ENCODE results near the gene CDON. TPM values are rescaled to one million over a fixed set of nuclear protein-coding genes. Genes with fewer than 3 reads are reported as not detected.
A peak's percentile ranks its signal among the peaks of the same experiment; 100 is the strongest.

CDON gene
- total RNA-seq, 2 donors from 2014 or later = 0.59 to 2.1 TPM

- no peaks in the 10 kb centered on the region for H3K36me3 Mint-ChIP-seq
- DNase-seq (ENCODE audit: low spot score) = no peak
- H3K9me3 Mint-ChIP-seq = no peaks in the 10 kb centered on the region
- peaks cover 0 to 6% of the 10 kb centered on the region in 2 donors for H3K27me3 Mint-ChIP-seq
- H3K27ac Mint-ChIP-seq = no peak overlapping the region
- H3K4me3 Mint-ChIP-seq = no peak overlapping the region
- peak in 1 of 2 donors; percentile 30 for ATAC-seq
- H3K4me1 Mint-ChIP-seq (ENCODE audit: low read depth in 2 of 2) = no peaks in the 10 kb centered on the region
These were observed 113.1 kb downstream of the CDON start for GRCh38 chr11:125949271-125950177.

GRCh38 chr11:125948278-125949051 is 114.2 kb downstream of the CDON start:
- H3K36me3 Mint-ChIP-seq = no peaks in the 10 kb centered on the region
- H3K4me1 Mint-ChIP-seq (ENCODE audit: low read depth in 2 of 2) = no peaks in the 10 kb centered on the region
- DNase-seq (ENCODE audit: low spot score) (no peak), ATAC-seq (no peak)
- H3K27ac Mint-ChIP-seq = no peak overlapping the region
- no peaks in the 10 kb centered on the region for H3K9me3 Mint-ChIP-seq
- peaks cover 0 to 9% of the 10 kb centered on the region in 2 donors for H3K27me3 Mint-ChIP-seq
- H3K4me3 Mint-ChIP-seq = no peak overlapping the region

GRCh38 chr11:125947419-125948277 is 115.0 kb downstream of the CDON start:
- H3K27ac Mint-ChIP-seq = no peak overlapping the region
- peaks cover 0 to 9% of the 10 kb centered on the region in 2 donors for H3K27me3 Mint-ChIP-seq
- no peak overlapping the region for H3K4me3 Mint-ChIP-seq
- no peaks in the 10 kb centered on the region for H3K36me3 Mint-ChIP-seq
- DNase-seq (ENCODE audit: low spot score) (no peak), ATAC-seq (no peak)
- no peaks in the 10 kb centered on the region for H3K4me1 Mint-ChIP-seq (ENCODE audit: low read depth in 2 of 2)
- no peaks in the 10 kb centered on the region for H3K9me3 Mint-ChIP-seq

GRCh38 chr11:125946712-125947418 is 115.8 kb downstream of the CDON start:
- Mint-ChIP-seq H3K36me3 (no peaks in the 10 kb centered on the region), H3K27me3 (peaks cover 6 to 16% of the 10 kb centered on the region in 2 donors), H3K27ac (no peak overlapping the region), H3K4me3 (no peak overlapping the region), H3K9me3 (no peaks in the 10 kb centered on the region), H3K4me1 (ENCODE audit: low read depth in 2 of 2) (peaks cover 5 to 6% of the 10 kb centered on the region in 2 donors)
- DNase-seq (ENCODE audit: low spot score) = no peak
- no peak for ATAC-seq

- Mint-ChIP-seq H3K4me1 (ENCODE audit: low read depth in 2 of 2) (peaks cover 6% of the 10 kb centered on the region in 2 donors), H3K27ac (no peak within 1 kb of the TSS), H3K4me3 (no peak within 1 kb of the TSS), H3K9me3 (no peaks in the 10 kb centered on the region), H3K27me3 (peaks cover 6 to 13% of the 10 kb centered on the region in 2 donors), H3K36me3 (no peaks in the 10 kb centered on the region)
- ATAC-seq (no peak), DNase-seq (ENCODE audit: low spot score) (no peak)
These were observed 116.7 kb downstream of the CDON start, which contains the start of gene VSIG10L2 for GRCh38 chr11:125945797-125946520. TSS of gene VSIG10L2 (plus strand) at chr11:125946044. CDS start at chr11:125946056, 12 bp downstream.

GRCh38 chr11:125945011-125945796 is 117.5 kb downstream of the CDON start:
- ATAC-seq (no peak), DNase-seq (ENCODE audit: low spot score) (no peak)
- Mint-ChIP-seq H3K4me3 (no peak overlapping the region), H3K9me3 (no peaks in the 10 kb centered on the region), H3K4me1 (ENCODE audit: low read depth in 2 of 2) (peaks cover 6% of the 10 kb centered on the region in 2 donors), H3K27me3 (peaks cover 6 to 13% of the 10 kb centered on the region in 2 donors), H3K36me3 (no peaks in the 10 kb centered on the region), H3K27ac (no peak overlapping the region)

- ATAC-seq = no peak
- no peak overlapping the region for H3K27ac Mint-ChIP-seq
These were observed 118.2 kb downstream of the CDON start for GRCh38 chr11:125944350-125945010.

GRCh38 chr11:125943661-125944349 is 118.9 kb downstream of the CDON start:
- Mint-ChIP-seq H3K27me3 (peaks cover 6 to 11% of the 10 kb centered on the region in 2 donors), H3K4me3 (no peak overlapping the region), H3K36me3 (no peaks in the 10 kb centered on the region), H3K4me1 (ENCODE audit: low read depth in 2 of 2) (peaks cover 6% of the 10 kb centered on the region in 2 donors), H3K9me3 (no peaks in the 10 kb centered on the region), H3K27ac (no peak overlapping the region)
- ATAC-seq (no peak), DNase-seq (ENCODE audit: low spot score) (no peak)

More at GRCh38 chr11:125944350-125945010, 118.2 kb downstream of the CDON start:
- peaks cover 6 to 13% of the 10 kb centered on the region in 2 donors for H3K27me3 Mint-ChIP-seq
- H3K4me1 Mint-ChIP-seq (ENCODE audit: low read depth in 2 of 2) = peaks cover 6% of the 10 kb centered on the region in 2 donors
- no peak for DNase-seq (ENCODE audit: low spot score)
- H3K4me3 Mint-ChIP-seq = no peak overlapping the region
- H3K9me3 Mint-ChIP-seq = no peaks in the 10 kb centered on the region
- H3K36me3 Mint-ChIP-seq = no peaks in the 10 kb centered on the region

- Mint-ChIP-seq H3K4me1 (ENCODE audit: low read depth in 2 of 2) (peaks cover 6% of the 10 kb centered on the region in 2 donors), H3K9me3 (no peaks in the 10 kb centered on the region), H3K4me3 (no peak overlapping the region), H3K36me3 (no peaks in the 10 kb centered on the region), H3K27me3 (peaks cover 6 to 11% of the 10 kb centered on the region in 2 donors), H3K27ac (no peak overlapping the region)
- no peak for ATAC-seq
- no peak for DNase-seq (ENCODE audit: low spot score)
These were observed 119.8 kb downstream of the CDON start for GRCh38 chr11:125942771-125943428.

GRCh38 chr11:125941619-125942611 is 120.8 kb downstream of the CDON start:
- Mint-ChIP-seq H3K27ac (no peak overlapping the region), H3K4me3 (no peak overlapping the region), H3K36me3 (no peaks in the 10 kb centered on the region), H3K9me3 (no peaks in the 10 kb centered on the region), H3K4me1 (ENCODE audit: low read depth in 2 of 2) (peaks cover 6% of the 10 kb centered on the region in 2 donors), H3K27me3 (peaks cover 6 to 11% of the 10 kb centered on the region in 2 donors)
- ATAC-seq = no peak
- no peak for DNase-seq (ENCODE audit: low spot score)
